HepG2 (cell line): ENCODE data around the gene MLLT10. TPM values are rescaled to one million over a fixed set of nuclear protein-coding genes. Genes with fewer than 3 reads are reported as not detected.
A peak's percentile ranks its signal among the peaks of the same experiment; 100 is the strongest.

Source experiments
- AFF4 ChIP-seq: sonication (generic); formaldehyde crosslinking; IDR thresholded peaks from 2 replicates; pipeline ENCODE4 v1.4.0; 2020; ENCODE audit warnings: missing genetic modification reagents
- AGO1 ChIP-seq: fragments of 200-400 bp; formaldehyde crosslinking; IDR thresholded peaks from 2 replicates; pipeline ENCODE4 v1.6.1; 2017; ENCODE audit warnings: mild to moderate bottlenecking, low read depth, low read length, moderate library complexity; ENCODE audit not compliant: poor library complexity, severe bottlenecking
- ATF1 ChIP-seq: IDR thresholded peaks from 2 replicates; pipeline ENCODE4 v1.6.1; 2016; ENCODE audit warnings: mild to moderate bottlenecking, control low read depth
- GZF1 ChIP-seq: sonication (generic); formaldehyde crosslinking; IDR thresholded peaks from 2 replicates; pipeline ENCODE4 v1.5.1; 2020; ENCODE audit warnings: mild to moderate bottlenecking, missing genetic modification reagents
- HMG20B ChIP-seq: conservative IDR thresholded peaks from 2 replicates; pipeline ENCODE4 v1.6.1; 2016; ENCODE audit warnings: missing genetic modification reagents, missing compliant biosample characterization
- ISL2 ChIP-seq: sonication (generic); formaldehyde crosslinking; IDR thresholded peaks from 2 replicates; pipeline ENCODE4 v1.5.0; 2020; ENCODE audit warnings: missing genetic modification reagents
- NBN ChIP-seq: fragments of 450-650 bp; conservative IDR thresholded peaks from 2 replicates; pipeline ENCODE4 v1.6.1; 2017
- PAXIP1 ChIP-seq: sonication (generic); formaldehyde crosslinking; conservative IDR thresholded peaks from 2 replicates; pipeline ENCODE4 v1.4.0; 2020; ENCODE audit warnings: mild to moderate bottlenecking, missing genetic modification reagents, moderate library complexity
- TFDP1 ChIP-seq: IDR thresholded peaks from 2 replicates; pipeline ENCODE4 v1.6.1; 2016; ENCODE audit warnings: missing compliant biosample characterization, missing genetic modification reagents, borderline replicate concordance
- THAP9 ChIP-seq: sonication (generic); formaldehyde crosslinking; IDR thresholded peaks from 2 replicates; pipeline ENCODE4; 2020; ENCODE audit warnings: missing genetic modification reagents, mild to moderate bottlenecking, borderline replicate concordance
- TOPORS ChIP-seq: sonication (generic); formaldehyde crosslinking; IDR thresholded peaks from 2 replicates; pipeline ENCODE4 v1.8.0; 2023; ENCODE audit warnings: mild to moderate bottlenecking, missing genetic modification reagents
- ZNF251 ChIP-seq: sonication (generic); formaldehyde crosslinking; IDR thresholded peaks from 2 replicates; pipeline ENCODE4 v1.9.0; 2021; ENCODE audit warnings: mild to moderate bottlenecking, missing genetic modification reagents
- ZNF317 ChIP-seq: sonication (generic); formaldehyde crosslinking; IDR thresholded peaks from 2 replicates; pipeline ENCODE4 v1.5.0; 2020; ENCODE audit warnings: mild to moderate bottlenecking, missing genetic modification reagents
- ZNF34 ChIP-seq: sonication (generic); formaldehyde crosslinking; IDR thresholded peaks from 2 replicates; pipeline ENCODE4 v1.4.0; 2020; ENCODE audit warnings: mild to moderate bottlenecking, missing genetic modification reagents, borderline replicate concordance
- ZNF441 ChIP-seq: sonication (generic); formaldehyde crosslinking; IDR thresholded peaks from 2 replicates; pipeline ENCODE4 v1.7.0; 2021; ENCODE audit warnings: missing genetic modification reagents, borderline replicate concordance
- ZNF816 ChIP-seq: sonication (generic); formaldehyde crosslinking; IDR thresholded peaks from 2 replicates; pipeline ENCODE4 v1.8.0; 2022; ENCODE audit warnings: missing genetic modification reagents, mild to moderate bottlenecking, borderline replicate concordance
- polyA plus RNA-seq, 8 experiments: library from polyadenylated mRNA; depleted of rRNA in 3 of 8; stranded (reverse) in 7 of 8; unstranded in 1 of 8; fragments of >200 nt; fragmentation: Illumina TruSeq in 4 of 8; extraction: Trizol in 4 of 8; gene quantifications; 2 replicates each; pipeline versions ENCODE4 v1.2.1 to v1.2.3, GENCODE V29; 2011 to 2016; ENCODE audit warnings: low read depth in 4 of 8, missing spikeins in 1 of 8, mixed read lengths in 1 of 8; ENCODE audit not compliant: insufficient read depth in 1 of 8
- total RNA-seq, 5 experiments: library from RNA; depleted of rRNA; stranded (reverse); fragments of >200 nt; fragmentation: Illumina TruSeq; extraction: Trizol; gene quantifications; 2 replicates each; pipeline ENCODE4 v1.2.3, GENCODE V29; 2016; ENCODE audit warnings: low read depth in 1 of 5

MLLT10 gene
- total and polyA plus RNA-seq, 2 of the 13 experiments (the other 11 are each of a cell fraction or from before 2014, with no cell fraction given): 51.3 to 84.1 TPM

GRCh38 chr10:21496343-21497176 lies 37.5 kb upstream of the MLLT10 start (continued):
- TF ChIP-seq THAP9: 0 out of 2 replicates have a peak, but pooled peaks have one; percentile 15
- TF ChIP-seq ZNF317 (CRISPR knock-in tag): no peak
- TF ChIP-seq GZF1: 0 out of 2 replicates have a peak, but pooled peaks have one; percentile 27
- peak; percentile 39; the same call in 1 of the 2 replicates for TF ChIP-seq ZNF34 (CRISPR knock-in tag)
- TF ChIP-seq PAXIP1 (CRISPR knock-in tag): 0 out of 2 replicates have a peak, but pooled peaks have one; percentile 3
- no peak for TF ChIP-seq ZNF816 (CRISPR knock-in tag)
- peak; percentile 15; the same call in 1 of the 2 replicates for TF ChIP-seq AFF4 (CRISPR knock-in tag)
- peak; percentile 45 for TF ChIP-seq ZNF441 (CRISPR knock-in tag)
- no peak for TF ChIP-seq ATF1 (CRISPR knock-in tag)
- TF ChIP-seq ZNF251 (CRISPR knock-in tag): peak; percentile 89; the same call in 1 of the 2 replicates
- no peak for TF ChIP-seq ISL2 (CRISPR knock-in tag)
- TF ChIP-seq HMG20B (CRISPR knock-in tag): no peak
- peak; percentile 14; the same call in 1 of the 2 replicates for TF ChIP-seq TOPORS (CRISPR knock-in tag)
- no peak for TF ChIP-seq NBN
- TF ChIP-seq AGO1: peak; percentile 94
- 0 out of 2 replicates have a peak, but pooled peaks have one; percentile 43 for TF ChIP-seq TFDP1 (CRISPR knock-in tag)
